Measurements from ENCODE around the gene IFT81. TPM values are rescaled to one million over a fixed set of nuclear protein-coding genes. Genes with fewer than 3 reads are reported as not detected.

The IFT81 gene
- total and polyA plus RNA-seq, 2 of the 13 experiments (the other 11 are each of a cell fraction or from before 2014, with no cell fraction given): 4.2 to 13.0 TPM

DNA sequence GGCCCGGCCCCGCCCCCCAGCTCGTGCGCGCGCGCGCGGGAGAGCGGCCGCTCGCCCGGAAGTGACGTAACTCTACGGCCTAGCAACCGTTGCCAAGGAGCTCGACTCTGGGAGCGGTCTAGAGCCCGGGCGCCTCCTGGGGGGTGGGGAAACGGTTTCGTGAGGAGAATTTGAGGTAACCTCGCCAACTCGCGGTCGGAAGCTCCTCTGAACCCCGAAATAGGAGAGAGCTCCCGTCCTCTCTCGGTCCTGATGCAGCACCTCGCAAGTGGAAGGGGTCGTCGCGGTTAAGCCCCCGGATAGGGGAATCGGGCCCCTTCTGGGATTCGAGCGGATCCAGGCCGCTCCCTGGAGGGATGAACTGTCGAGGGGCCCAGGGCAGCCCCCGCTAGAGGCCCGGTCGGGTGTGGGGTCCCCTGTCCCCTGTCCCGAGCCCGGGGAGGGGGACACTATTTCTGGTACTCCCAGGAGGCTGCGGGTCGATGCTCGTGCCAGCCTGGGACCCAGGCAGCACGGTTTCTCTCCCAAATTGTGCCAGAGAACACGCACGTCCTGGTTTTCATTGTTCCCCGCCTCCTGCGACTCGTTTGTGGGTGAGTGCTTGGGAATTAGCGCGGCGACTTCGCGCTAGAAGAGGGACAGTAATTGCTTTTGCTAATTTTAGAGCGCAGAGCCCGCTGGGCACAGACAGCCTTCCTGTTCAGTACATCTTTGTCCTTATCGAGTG is at the start of gene IFT81 (continued):
- TF ChIP-seq, protein P1, sequence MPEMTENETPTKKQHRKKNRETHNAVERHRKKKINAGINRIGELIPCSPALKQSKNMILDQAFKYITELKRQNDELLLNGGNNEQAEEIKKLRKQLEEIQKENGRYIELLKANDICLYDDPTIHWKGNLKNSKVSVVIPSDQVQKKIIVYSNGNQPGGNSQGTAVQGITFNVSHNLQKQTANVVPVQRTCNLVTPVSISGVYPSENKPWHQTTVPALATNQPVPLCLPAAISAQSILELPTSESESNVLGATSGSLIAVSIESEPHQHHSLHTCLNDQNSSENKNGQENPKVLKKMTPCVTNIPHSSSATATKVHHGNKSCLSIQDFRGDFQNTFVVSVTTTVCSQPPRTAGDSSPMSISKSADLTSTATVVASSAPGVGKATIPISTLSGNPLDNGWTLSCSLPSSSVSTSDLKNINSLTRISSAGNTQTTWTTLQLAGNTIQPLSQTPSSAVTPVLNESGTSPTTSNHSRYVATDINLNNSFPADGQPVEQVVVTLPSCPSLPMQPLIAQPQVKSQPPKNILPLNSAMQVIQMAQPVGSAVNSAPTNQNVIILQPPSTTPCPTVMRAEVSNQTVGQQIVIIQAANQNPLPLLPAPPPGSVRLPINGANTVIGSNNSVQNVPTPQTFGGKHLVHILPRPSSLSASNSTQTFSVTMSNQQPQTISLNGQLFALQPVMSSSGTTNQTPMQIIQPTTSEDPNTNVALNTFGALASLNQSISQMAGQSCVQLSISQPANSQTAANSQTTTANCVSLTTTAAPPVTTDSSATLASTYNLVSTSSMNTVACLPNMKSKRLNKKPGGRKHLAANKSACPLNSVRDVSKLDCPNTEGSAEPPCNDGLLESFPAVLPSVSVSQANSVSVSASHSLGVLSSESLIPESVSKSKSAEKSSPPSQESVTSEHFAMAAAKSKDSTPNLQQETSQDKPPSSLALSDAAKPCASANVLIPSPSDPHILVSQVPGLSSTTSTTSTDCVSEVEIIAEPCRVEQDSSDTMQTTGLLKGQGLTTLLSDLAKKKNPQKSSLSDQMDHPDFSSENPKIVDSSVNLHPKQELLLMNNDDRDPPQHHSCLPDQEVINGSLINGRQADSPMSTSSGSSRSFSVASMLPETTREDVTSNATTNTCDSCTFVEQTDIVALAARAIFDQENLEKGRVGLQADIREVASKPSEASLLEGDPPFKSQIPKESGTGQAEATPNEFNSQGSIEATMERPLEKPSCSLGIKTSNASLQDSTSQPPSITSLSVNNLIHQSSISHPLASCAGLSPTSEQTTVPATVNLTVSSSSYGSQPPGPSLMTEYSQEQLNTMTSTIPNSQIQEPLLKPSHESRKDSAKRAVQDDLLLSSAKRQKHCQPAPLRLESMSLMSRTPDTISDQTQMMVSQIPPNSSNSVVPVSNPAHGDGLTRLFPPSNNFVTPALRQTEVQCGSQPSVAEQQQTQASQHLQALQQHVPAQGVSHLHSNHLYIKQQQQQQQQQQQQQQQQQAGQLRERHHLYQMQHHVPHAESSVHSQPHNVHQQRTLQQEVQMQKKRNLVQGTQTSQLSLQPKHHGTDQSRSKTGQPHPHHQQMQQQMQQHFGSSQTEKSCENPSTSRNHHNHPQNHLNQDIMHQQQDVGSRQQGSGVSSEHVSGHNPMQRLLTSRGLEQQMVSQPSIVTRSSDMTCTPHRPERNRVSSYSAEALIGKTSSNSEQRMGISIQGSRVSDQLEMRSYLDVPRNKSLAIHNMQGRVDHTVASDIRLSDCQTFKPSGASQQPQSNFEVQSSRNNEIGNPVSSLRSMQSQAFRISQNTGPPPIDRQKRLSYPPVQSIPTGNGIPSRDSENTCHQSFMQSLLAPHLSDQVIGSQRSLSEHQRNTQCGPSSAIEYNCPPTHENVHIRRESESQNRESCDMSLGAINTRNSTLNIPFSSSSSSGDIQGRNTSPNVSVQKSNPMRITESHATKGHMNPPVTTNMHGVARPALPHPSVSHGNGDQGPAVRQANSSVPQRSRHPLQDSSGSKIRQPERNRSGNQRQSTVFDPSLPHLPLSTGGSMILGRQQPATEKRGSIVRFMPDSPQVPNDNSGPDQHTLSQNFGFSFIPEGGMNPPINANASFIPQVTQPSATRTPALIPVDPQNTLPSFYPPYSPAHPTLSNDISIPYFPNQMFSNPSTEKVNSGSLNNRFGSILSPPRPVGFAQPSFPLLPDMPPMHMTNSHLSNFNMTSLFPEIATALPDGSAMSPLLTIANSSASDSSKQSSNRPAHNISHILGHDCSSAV (CRISPR knock-in tag; IDR thresholded peaks at IDR 0.05; ENCODE audit: borderline replicate concordance): no peak
- TF ChIP-seq GATAD1 (CRISPR knock-in tag; IDR thresholded peaks at IDR 0.05) (peak; percentile 44; the same call in 1 of the 2 replicates), ELF3 (CRISPR knock-in tag; IDR thresholded peaks at IDR 0.05) (no peak), SOX5 (CRISPR knock-in tag; IDR thresholded peaks at IDR 0.05; ENCODE audit: borderline replicate concordance) (no peak), IKZF4 (CRISPR knock-in tag; IDR thresholded peaks at IDR 0.05; ENCODE audit: borderline replicate concordance, low read depth, not compliant biosample characterization) (no peak), YY1 (IDR thresholded peaks at IDR 0.05; ENCODE audit: insufficient read depth, insufficient replicate concordance, low read depth, low read length) (peak; percentile 21), ZNF746 (CRISPR knock-in tag; IDR thresholded peaks at IDR 0.05) (no peak)
- TF ChIP-seq, protein P2, sequence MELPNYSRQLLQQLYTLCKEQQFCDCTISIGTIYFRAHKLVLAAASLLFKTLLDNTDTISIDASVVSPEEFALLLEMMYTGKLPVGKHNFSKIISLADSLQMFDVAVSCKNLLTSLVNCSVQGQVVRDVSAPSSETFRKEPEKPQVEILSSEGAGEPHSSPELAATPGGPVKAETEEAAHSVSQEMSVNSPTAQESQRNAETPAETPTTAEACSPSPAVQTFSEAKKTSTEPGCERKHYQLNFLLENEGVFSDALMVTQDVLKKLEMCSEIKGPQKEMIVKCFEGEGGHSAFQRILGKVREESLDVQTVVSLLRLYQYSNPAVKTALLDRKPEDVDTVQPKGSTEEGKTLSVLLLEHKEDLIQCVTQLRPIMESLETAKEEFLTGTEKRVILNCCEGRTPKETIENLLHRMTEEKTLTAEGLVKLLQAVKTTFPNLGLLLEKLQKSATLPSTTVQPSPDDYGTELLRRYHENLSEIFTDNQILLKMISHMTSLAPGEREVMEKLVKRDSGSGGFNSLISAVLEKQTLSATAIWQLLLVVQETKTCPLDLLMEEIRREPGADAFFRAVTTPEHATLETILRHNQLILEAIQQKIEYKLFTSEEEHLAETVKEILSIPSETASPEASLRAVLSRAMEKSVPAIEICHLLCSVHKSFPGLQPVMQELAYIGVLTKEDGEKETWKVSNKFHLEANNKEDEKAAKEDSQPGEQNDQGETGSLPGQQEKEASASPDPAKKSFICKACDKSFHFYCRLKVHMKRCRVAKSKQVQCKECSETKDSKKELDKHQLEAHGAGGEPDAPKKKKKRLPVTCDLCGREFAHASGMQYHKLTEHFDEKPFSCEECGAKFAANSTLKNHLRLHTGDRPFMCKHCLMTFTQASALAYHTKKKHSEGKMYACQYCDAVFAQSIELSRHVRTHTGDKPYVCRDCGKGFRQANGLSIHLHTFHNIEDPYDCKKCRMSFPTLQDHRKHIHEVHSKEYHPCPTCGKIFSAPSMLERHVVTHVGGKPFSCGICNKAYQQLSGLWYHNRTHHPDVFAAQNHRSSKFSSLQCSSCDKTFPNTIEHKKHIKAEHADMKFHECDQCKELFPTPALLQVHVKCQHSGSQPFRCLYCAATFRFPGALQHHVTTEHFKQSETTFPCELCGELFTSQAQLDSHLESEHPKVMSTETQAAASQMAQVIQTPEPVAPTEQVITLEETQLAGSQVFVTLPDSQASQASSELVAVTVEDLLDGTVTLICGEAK (IDR thresholded peaks at IDR 0.05): no peak
- TF ChIP-seq, protein P2 (CRISPR knock-in tag; IDR thresholded peaks at IDR 0.05): no peak

Data from HepG2 (cell line).